ENCODE measurements around the gene HERPUD2.

The HERPUD2 gene

GRCh38 chr7:35726654-35727053 lies 31.7 kb upstream of the HERPUD2 start:
- 96 to 99% methylated on average over 3 of the region's 3 CpGs for whole genome bisulfite sequencing, 2 experiments
- no peaks in the 10 kb centered on the region for H3K9me3 ChIP-seq (ENCODE audit: control insufficient read depth, low read length)
- no peaks in the 10 kb centered on the region for H3K4me1 ChIP-seq (ENCODE audit: control insufficient read depth, insufficient read depth, low read length)
- H3K27me3 ChIP-seq (ENCODE audit: control insufficient read depth, insufficient read depth, low read length, poor library complexity, severe bottlenecking), result no peaks in the 10 kb centered on the region
- H3K36me3 ChIP-seq (ENCODE audit: control insufficient read depth, insufficient read depth, low read length), result no peaks in the 10 kb centered on the region
- no peak overlapping the region for H3K4me3 ChIP-seq (ENCODE audit: insufficient read depth, low read depth, low read length)
- H3K27ac ChIP-seq (ENCODE audit: insufficient read depth, low read depth, low read length, poor library complexity, severe bottlenecking), result no peak overlapping the region

- no peak overlapping the region for H3K27ac ChIP-seq (ENCODE audit: insufficient read depth, low read depth, low read length, poor library complexity, severe bottlenecking)
- no peak overlapping the region for H3K4me3 ChIP-seq (ENCODE audit: insufficient read depth, low read depth, low read length)
- no peaks in the 10 kb centered on the region for H3K27me3 ChIP-seq (ENCODE audit: control insufficient read depth, insufficient read depth, low read length, poor library complexity, severe bottlenecking)
- WGBS, 2 experiments, result 94 to 95% methylated on average over 10 of the region's 10 CpGs
- H3K4me1 ChIP-seq (ENCODE audit: control insufficient read depth, insufficient read depth, low read length), result no peaks in the 10 kb centered on the region
- no peaks in the 10 kb centered on the region for H3K9me3 ChIP-seq (ENCODE audit: control insufficient read depth, low read length)
- H3K36me3 ChIP-seq (ENCODE audit: control insufficient read depth, insufficient read depth, low read length), result no peaks in the 10 kb centered on the region
Measured at GRCh38 chr7:35725280-35725680, 30.3 kb upstream of the HERPUD2 start.

DNA sequence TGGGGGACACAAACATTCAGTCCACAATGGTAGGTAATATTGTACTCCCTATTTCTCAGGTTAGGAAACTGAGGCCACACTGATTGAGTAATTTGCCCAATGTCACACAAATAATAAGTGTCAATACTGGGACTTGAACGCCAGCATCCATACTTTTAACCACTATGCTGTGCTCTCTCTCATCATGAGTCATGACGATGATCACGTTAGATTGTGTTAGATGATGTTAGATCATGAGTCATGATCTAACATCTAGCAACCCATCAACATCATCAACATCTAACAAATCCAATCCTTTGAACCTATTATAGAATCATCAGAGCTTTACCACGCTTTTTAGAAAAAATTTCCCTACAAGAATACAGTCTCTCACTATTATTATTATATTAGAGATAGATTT lies 28.1 kb upstream of the HERPUD2 start:
- no peak overlapping the region for H3K27ac ChIP-seq (ENCODE audit: insufficient read depth, low read depth, low read length, poor library complexity, severe bottlenecking)
- H3K4me1 ChIP-seq (ENCODE audit: control insufficient read depth, insufficient read depth, low read length), result no peaks in the 10 kb centered on the region
- H3K9me3 ChIP-seq (ENCODE audit: control insufficient read depth, low read length), result no peaks in the 10 kb centered on the region
- H3K4me3 ChIP-seq (ENCODE audit: insufficient read depth, low read depth, low read length), result no peak overlapping the region
- 95 to 97% methylated on average over 3 to 4 of the region's 4 CpGs for WGBS, 2 experiments
- H3K36me3 ChIP-seq (ENCODE audit: control insufficient read depth, insufficient read depth, low read length), result no peaks in the 10 kb centered on the region
- no peaks in the 10 kb centered on the region for H3K27me3 ChIP-seq (ENCODE audit: control insufficient read depth, insufficient read depth, low read length, poor library complexity, severe bottlenecking)

- Histone ChIP-seq H3K27ac (ENCODE audit: insufficient read depth, low read depth, low read length, poor library complexity, severe bottlenecking) (no peak overlapping the region), H3K9me3 (ENCODE audit: control insufficient read depth, low read length) (no peaks in the 10 kb centered on the region), H3K27me3 (ENCODE audit: control insufficient read depth, insufficient read depth, low read length, poor library complexity, severe bottlenecking) (no peaks in the 10 kb centered on the region), H3K4me1 (ENCODE audit: control insufficient read depth, insufficient read depth, low read length) (no peaks in the 10 kb centered on the region), H3K4me3 (ENCODE audit: insufficient read depth, low read depth, low read length) (no peak overlapping the region), H3K36me3 (ENCODE audit: control insufficient read depth, insufficient read depth, low read length) (no peaks in the 10 kb centered on the region)
- WGBS, 2 experiments, result 87 to 94% methylated on average over 4 to 6 of the region's 7 CpGs
Measured at GRCh38 chr7:35722054-35722849, 27.3 kb upstream of the HERPUD2 start.

DNA sequence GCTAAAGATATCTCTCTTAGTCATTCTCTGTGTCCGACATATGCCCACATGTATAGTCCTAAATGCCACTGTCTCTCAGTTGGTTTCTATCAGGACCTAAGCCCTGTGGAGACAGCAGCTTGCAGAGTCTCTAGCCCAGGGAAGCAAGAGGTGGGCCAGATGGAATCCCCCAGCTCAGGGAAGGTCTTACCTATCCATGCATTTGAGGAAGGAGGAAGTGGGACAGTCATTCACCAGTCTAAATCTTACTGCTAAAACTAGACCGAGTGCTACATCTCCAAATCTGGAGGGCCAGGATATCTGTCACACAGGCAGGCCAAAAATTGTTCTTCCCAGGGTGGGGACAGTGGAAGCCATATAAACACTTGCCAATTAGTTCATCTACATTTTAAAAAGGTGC lies 26.4 kb upstream of the HERPUD2 start:
- 97 to 99% methylated on average over 2 of the region's 2 CpGs for WGBS, 2 experiments
- H3K27me3 ChIP-seq (ENCODE audit: control insufficient read depth, insufficient read depth, low read length, poor library complexity, severe bottlenecking), result no peaks in the 10 kb centered on the region
- H3K36me3 ChIP-seq (ENCODE audit: control insufficient read depth, insufficient read depth, low read length), result no peaks in the 10 kb centered on the region
- H3K9me3 ChIP-seq (ENCODE audit: control insufficient read depth, low read length), result no peaks in the 10 kb centered on the region
- no peak overlapping the region for H3K4me3 ChIP-seq (ENCODE audit: insufficient read depth, low read depth, low read length)
- H3K4me1 ChIP-seq (ENCODE audit: control insufficient read depth, insufficient read depth, low read length), result no peaks in the 10 kb centered on the region
- no peak overlapping the region for H3K27ac ChIP-seq (ENCODE audit: insufficient read depth, low read depth, low read length, poor library complexity, severe bottlenecking)

DNA sequence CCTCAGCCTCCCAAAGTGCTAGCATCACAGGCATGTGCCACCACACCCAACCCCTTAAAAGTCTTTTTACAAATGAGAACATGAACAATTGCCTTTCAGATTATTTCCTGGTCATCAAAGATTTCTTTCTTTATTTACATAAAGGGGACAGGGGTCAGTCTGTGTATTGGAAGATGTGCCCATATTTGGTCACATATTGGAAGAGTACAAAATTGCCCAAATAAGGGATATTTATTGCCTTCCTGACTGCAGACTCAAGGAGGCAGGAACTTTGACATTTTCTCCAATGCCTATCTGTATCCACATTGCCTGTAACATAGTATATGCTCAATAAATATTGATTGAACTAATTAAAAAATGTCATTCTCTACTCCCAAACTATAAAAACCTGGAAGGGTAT lies 25.9 kb upstream of the HERPUD2 start:
- no peak overlapping the region for H3K27ac ChIP-seq (ENCODE audit: insufficient read depth, low read depth, low read length, poor library complexity, severe bottlenecking)
- no peaks in the 10 kb centered on the region for H3K4me1 ChIP-seq (ENCODE audit: control insufficient read depth, insufficient read depth, low read length)
- H3K9me3 ChIP-seq (ENCODE audit: control insufficient read depth, low read length), result no peaks in the 10 kb centered on the region
- H3K36me3 ChIP-seq (ENCODE audit: control insufficient read depth, insufficient read depth, low read length), result no peaks in the 10 kb centered on the region
- no peaks in the 10 kb centered on the region for H3K27me3 ChIP-seq (ENCODE audit: control insufficient read depth, insufficient read depth, low read length, poor library complexity, severe bottlenecking)
- H3K4me3 ChIP-seq (ENCODE audit: insufficient read depth, low read depth, low read length), result no peak overlapping the region

- no peak overlapping the region for H3K4me3 ChIP-seq (ENCODE audit: insufficient read depth, low read depth, low read length)
- no peaks in the 10 kb centered on the region for H3K4me1 ChIP-seq (ENCODE audit: control insufficient read depth, insufficient read depth, low read length)
- no peaks in the 10 kb centered on the region for H3K9me3 ChIP-seq (ENCODE audit: control insufficient read depth, low read length)
- H3K27ac ChIP-seq (ENCODE audit: insufficient read depth, low read depth, low read length, poor library complexity, severe bottlenecking), result no peak overlapping the region
- no peaks in the 10 kb centered on the region for H3K27me3 ChIP-seq (ENCODE audit: control insufficient read depth, insufficient read depth, low read length, poor library complexity, severe bottlenecking)
- WGBS, 2 experiments, result 92 to 100% methylated on average over 1 of the region's 1 CpG
- H3K36me3 ChIP-seq (ENCODE audit: control insufficient read depth, insufficient read depth, low read length), result no peaks in the 10 kb centered on the region
Measured at GRCh38 chr7:35720032-35720431, 25.1 kb upstream of the HERPUD2 start.

- no peak overlapping the region for H3K4me3 ChIP-seq (ENCODE audit: insufficient read depth, low read depth, low read length)
- H3K27me3 ChIP-seq (ENCODE audit: control insufficient read depth, insufficient read depth, low read length, poor library complexity, severe bottlenecking), result no peaks in the 10 kb centered on the region
- H3K36me3 ChIP-seq (ENCODE audit: control insufficient read depth, insufficient read depth, low read length), result no peaks in the 10 kb centered on the region
- no peak overlapping the region for H3K27ac ChIP-seq (ENCODE audit: insufficient read depth, low read depth, low read length, poor library complexity, severe bottlenecking)
- 100% methylated on average over 1 of the region's 1 CpG for WGBS, 2 experiments
- no peaks in the 10 kb centered on the region for H3K4me1 ChIP-seq (ENCODE audit: control insufficient read depth, insufficient read depth, low read length)
- no peaks in the 10 kb centered on the region for H3K9me3 ChIP-seq (ENCODE audit: control insufficient read depth, low read length)
Measured at GRCh38 chr7:35718047-35718446, 23.1 kb upstream of the HERPUD2 start.

DNA sequence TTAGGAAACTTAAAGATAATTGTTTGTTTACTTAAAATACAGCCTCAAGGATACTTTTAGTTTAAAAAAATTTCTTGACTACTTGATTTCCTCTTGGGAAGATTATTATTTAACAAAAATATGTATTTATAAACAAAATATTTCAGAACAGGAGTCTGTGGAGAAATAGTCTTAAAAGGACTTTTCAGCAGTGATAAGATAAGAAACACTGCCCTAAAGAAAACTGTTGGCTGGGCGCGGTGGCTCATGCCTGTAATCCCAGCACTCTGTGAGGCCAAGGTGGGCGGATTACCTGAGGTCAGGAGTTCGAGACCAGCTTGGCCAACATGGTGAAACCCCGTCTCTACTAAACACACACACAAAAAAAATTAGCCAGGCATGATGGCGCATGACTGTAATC lies 22.6 kb upstream of the HERPUD2 start:
- WGBS, 2 experiments, result 89 to 94% methylated on average over 6 of the region's 6 CpGs
- H3K36me3 ChIP-seq (ENCODE audit: control insufficient read depth, insufficient read depth, low read length), result no peaks in the 10 kb centered on the region
- no peaks in the 10 kb centered on the region for H3K4me1 ChIP-seq (ENCODE audit: control insufficient read depth, insufficient read depth, low read length)
- no peaks in the 10 kb centered on the region for H3K9me3 ChIP-seq (ENCODE audit: control insufficient read depth, low read length)
- H3K27me3 ChIP-seq (ENCODE audit: control insufficient read depth, insufficient read depth, low read length, poor library complexity, severe bottlenecking), result no peaks in the 10 kb centered on the region
- no peak overlapping the region for H3K4me3 ChIP-seq (ENCODE audit: insufficient read depth, low read depth, low read length)
- H3K27ac ChIP-seq (ENCODE audit: insufficient read depth, low read depth, low read length, poor library complexity, severe bottlenecking), result no peak overlapping the region

DNA sequence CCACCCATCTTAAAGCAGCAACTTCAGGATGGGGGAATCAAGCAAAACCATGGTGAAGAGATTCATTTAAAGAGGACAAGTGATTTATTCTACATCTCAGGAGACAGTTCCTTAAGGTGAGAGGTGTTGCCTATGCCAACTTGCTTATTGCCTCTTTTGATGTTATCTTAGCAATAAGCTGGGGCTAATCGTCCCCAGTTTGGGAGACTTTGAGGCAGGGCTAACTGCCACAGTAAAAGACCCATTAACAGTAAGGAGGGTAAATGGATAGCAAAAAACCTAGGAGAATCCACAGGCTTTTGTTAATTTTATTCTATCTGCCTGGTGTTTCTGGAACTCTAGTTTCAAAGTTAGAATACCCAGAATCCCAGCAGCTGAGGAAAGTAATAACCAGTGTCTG lies 22.1 kb upstream of the HERPUD2 start:
- Histone ChIP-seq H3K4me3 (ENCODE audit: insufficient read depth, low read depth, low read length) (no peak overlapping the region), H3K27me3 (ENCODE audit: control insufficient read depth, insufficient read depth, low read length, poor library complexity, severe bottlenecking) (no peaks in the 10 kb centered on the region), H3K36me3 (ENCODE audit: control insufficient read depth, insufficient read depth, low read length) (no peaks in the 10 kb centered on the region), H3K9me3 (ENCODE audit: control insufficient read depth, low read length) (no peaks in the 10 kb centered on the region), H3K27ac (ENCODE audit: insufficient read depth, low read depth, low read length, poor library complexity, severe bottlenecking) (no peak overlapping the region), H3K4me1 (ENCODE audit: control insufficient read depth, insufficient read depth, low read length) (no peaks in the 10 kb centered on the region)
- WGBS, 2 experiments, result 89 to 91% methylated on average over 1 of the region's 1 CpG
